GM18526 (cell line): Measurements from ENCODE around the gene IL5.

ENCODE experiments used
- POLR2A ChIP-seq: IDR thresholded peaks from 3 replicates; pipeline ENCODE4 v1.6.1; 2011; ENCODE audit not compliant: insufficient read length; ENCODE audit errors: extremely low read depth

The IL5 gene

GRCh38 chr5:132501629-132501956 lies 41.7 kb downstream of the IL5 start:
- TF ChIP-seq POLR2A = no peak

GRCh38 chr5:132500931-132501628 lies 42.2 kb downstream of the IL5 start:
- TF ChIP-seq POLR2A = no peak

GRCh38 chr5:132500244-132500930 lies 42.9 kb downstream of the IL5 start:
- TF ChIP-seq POLR2A = no peak

- TF ChIP-seq POLR2A = no peak
Measured at GRCh38 chr5:132499440-132500243, 43.7 kb downstream of the IL5 start.

GRCh38 chr5:132498686-132499271 lies 44.5 kb downstream of the IL5 start:
- no peak for TF ChIP-seq POLR2A

GRCh38 chr5:132498152-132498551 lies 45.2 kb downstream of the IL5 start:
- no peak for TF ChIP-seq POLR2A

- TF ChIP-seq POLR2A = peak; percentile 13
Measured at GRCh38 chr5:132497488-132497997, 45.8 kb downstream of the IL5 start.

GRCh38 chr5:132496631-132497487 lies 46.5 kb downstream of the IL5 start:
- TF ChIP-seq POLR2A = peak; percentile 85

- no peak for TF ChIP-seq POLR2A
Measured at GRCh38 chr5:132496191-132496630, 47.1 kb downstream of the IL5 start.

GRCh38 chr5:132495667-132496190 lies 47.6 kb downstream of the IL5 start:
- TF ChIP-seq POLR2A = peak; percentile 39

GRCh38 chr5:132493821-132494220 lies 49.5 kb downstream of the IL5 start:
- no peak for TF ChIP-seq POLR2A

- no peak for TF ChIP-seq POLR2A
Measured at GRCh38 chr5:132493241-132493640, 50.1 kb downstream of the IL5 start.

GRCh38 chr5:132492386-132493125 lies 50.8 kb downstream of the IL5 start:
- TF ChIP-seq POLR2A = no peak
